GM23248 (cell line): Measurements from ENCODE around the gene MIAT. TPM values are rescaled to one million over a fixed set of nuclear protein-coding genes. Genes with fewer than 3 reads are reported as not detected.

Source experiments
- DNase-seq: peaks from one replicate; pipeline ENCODE4 v3.0.0-alpha.2; 2015
- H2AFZ ChIP-seq: fragments of 200-600 bp; sonication (generic); 2 replicates; pipeline ENCODE4 v1.6.1; 2016; ENCODE audit warnings: antibody characterized with exemption
- H3F3A ChIP-seq: fragments of 200-600 bp; sonication (generic); 2 replicates; pipeline ENCODE4 v1.6.1; 2016; ENCODE audit warnings: mild to moderate bottlenecking, antibody characterized with exemption, mixed run types; ENCODE audit not compliant: insufficient read depth
- H3K27ac ChIP-seq: fragments of 200-600 bp; sonication (generic); 2 replicates; pipeline ENCODE4 v1.5.1; 2016; ENCODE audit warnings: mild to moderate bottlenecking
- H3K27me3 ChIP-seq: fragments of 200-600 bp; sonication (generic); replicated peaks from 2 replicates; pipeline ENCODE4 v1.6.1; 2016; ENCODE audit warnings: mild to moderate bottlenecking; ENCODE audit not compliant: insufficient read depth
- H3K36me3 ChIP-seq: fragments of 200-600 bp; sonication (generic); 2 replicates; pipeline ENCODE4 v1.6.1; 2016; ENCODE audit warnings: low read depth, mild to moderate bottlenecking
- H3K4me1 ChIP-seq: fragments of 200-600 bp; sonication (generic); 2 replicates; pipeline ENCODE4 v1.6.1; 2016; ENCODE audit warnings: mild to moderate bottlenecking; ENCODE audit not compliant: insufficient read depth
- H3K4me2 ChIP-seq: fragments of 200-600 bp; sonication (generic); one replicate; pipeline ENCODE4 v1.6.1; 2016; ENCODE audit warnings: mild to moderate bottlenecking; ENCODE audit not compliant: unreplicated experiment
- H3K4me3 ChIP-seq: fragments of 200-600 bp; sonication (generic); 2 replicates; pipeline ENCODE4 v1.5.1; 2016; ENCODE audit warnings: mild to moderate bottlenecking
- H3K79me2 ChIP-seq: fragments of 200-600 bp; sonication (generic); 2 replicates; pipeline ENCODE4 v1.6.1; 2016; ENCODE audit warnings: mild to moderate bottlenecking; ENCODE audit not compliant: insufficient read depth
- H3K9ac ChIP-seq: fragments of 200-600 bp; sonication (generic); 2 replicates; pipeline ENCODE4 v1.6.1; 2016; ENCODE audit warnings: mild to moderate bottlenecking
- H3K9me2 ChIP-seq: fragments of 200-600 bp; sonication (generic); 2 replicates; pipeline ENCODE4 v1.6.1; 2016; ENCODE audit warnings: mixed run types, mild to moderate bottlenecking, moderate library complexity; ENCODE audit not compliant: insufficient read depth
- H3K9me3 ChIP-seq: fragments of 200-600 bp; sonication (generic); one replicate; pipeline ENCODE4 v1.6.1; 2017; ENCODE audit warnings: low read depth
- H4K20me1 ChIP-seq: fragments of 200-600 bp; sonication (generic); 2 replicates; pipeline ENCODE4 v1.6.0; 2016; ENCODE audit not compliant: insufficient read depth
- EZH2 ChIP-seq: fragments of 200-600 bp; sonication (generic); IDR thresholded peaks from 2 replicates; pipeline ENCODE4 v1.6.1; 2018; ENCODE audit warnings: antibody characterized with exemption, mild to moderate bottlenecking; ENCODE audit not compliant: insufficient read depth, poor library complexity, severe bottlenecking
- EZH2phosphoT487 ChIP-seq: fragments of 200-600 bp; sonication (generic); IDR thresholded peaks from 2 replicates; pipeline ENCODE4 v1.6.1; 2018; ENCODE audit warnings: antibody characterized with exemption, moderate library complexity, mild to moderate bottlenecking, low read depth; ENCODE audit not compliant: insufficient read depth
- WGBS, 2 experiments: methylation state at CpG; one replicate each; pipeline ENCODE4 v1.1.6; 2015 to 2017; ENCODE audit warnings: low lambda C conversion rate in 2 of 2, low coverage in 1 of 2; ENCODE audit errors: missing lambda C conversion rate in 2 of 2; 5-methylcytosine and 5-hydroxymethylcytosine counted together
- in situ Hi-C: fragments of 300-500 bp; cut with MboI; formaldehyde crosslinking; loops from 2 replicates; pipeline ENCODE4 v1.15.0; 2020
- polyA plus RNA-seq: library from polyadenylated mRNA; unstranded; fragments of >200 nt; fragmentation: Nextera tagmentation; extraction: Ambion mirVana; gene quantifications from 2 replicates; pipeline ENCODE4 v1.2.1, GENCODE V29; 2016
- total RNA-seq: library from RNA; depleted of rRNA; stranded (reverse); fragments of >200 nt; shearing (Covaris generic); gene quantifications from 2 replicates; pipeline ENCODE4 v1.2.3, GENCODE V29; 2014

The MIAT gene
- total and polyA plus RNA-seq, 2 experiments from 2014 or later: 0.23 to 0.43 TPM

DNA sequence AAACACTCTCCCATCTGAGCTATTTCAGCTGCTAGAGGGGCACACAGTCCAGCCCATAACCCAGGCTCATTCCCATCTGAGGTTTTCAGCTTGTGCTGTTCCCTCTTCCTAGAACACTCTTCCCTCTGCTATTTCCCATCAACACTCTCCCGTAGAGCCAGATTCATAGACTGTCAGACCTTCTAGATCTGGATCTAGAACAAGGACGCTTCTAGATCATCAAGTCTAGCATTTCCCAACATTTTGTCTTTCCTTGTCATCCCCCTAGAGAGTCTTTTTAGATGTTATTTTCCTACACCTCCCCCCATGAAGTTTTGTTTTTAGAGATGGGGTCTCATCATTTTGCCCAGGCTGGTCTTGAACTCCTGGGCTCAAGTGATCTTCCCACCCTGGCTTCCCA lies 22.3 kb upstream of the MIAT start:
- Histone ChIP-seq H3F3A (no peaks in the 10 kb centered on the region), H3K27me3 (peaks cover 5% of the 10 kb centered on the region; the same call in 1 of the 2 replicates), H2AFZ (no peak overlapping the region), H3K36me3 (no peaks in the 10 kb centered on the region), H3K9me2 (no peaks in the 10 kb centered on the region), H3K4me1 (no peaks in the 10 kb centered on the region), H3K9ac (no peak overlapping the region), H3K27ac (no peak overlapping the region), H3K4me2 (no peak overlapping the region), H3K79me2 (no peaks in the 10 kb centered on the region), H3K9me3 (no peaks in the 10 kb centered on the region), H4K20me1 (no peaks in the 10 kb centered on the region), H3K4me3 (no peak overlapping the region)
- no peak for DNase-seq
- TF ChIP-seq EZH2 (no peak), EZH2phosphoT487 (no peak)
- in situ Hi-C loops: loop anchor here (10.0 kb wide), 1 partner anchor 120 kb away; the partner anchor contains the start of gene TFIP11
- 31 to 46% methylated on average over 2 of the region's 2 CpGs for WGBS, 2 experiments

GRCh38 chr22:26636296-26636695 lies 21.1 kb upstream of the MIAT start:
- 0 to 10% methylated on average over 1 of the region's 1 CpG for WGBS, 2 experiments
- no peak overlapping the region for H2AFZ ChIP-seq
- H3K9me2 ChIP-seq: no peaks in the 10 kb centered on the region
- H3K27me3 ChIP-seq: peaks cover 5% of the 10 kb centered on the region; the same call in 1 of the 2 replicates
- no peak for DNase-seq
- H3K79me2 ChIP-seq: no peaks in the 10 kb centered on the region
- H3K4me1 ChIP-seq: no peaks in the 10 kb centered on the region
- no peaks in the 10 kb centered on the region for H3K36me3 ChIP-seq
- in situ Hi-C loops: loop anchor here (10.0 kb wide), 1 partner anchor 121 kb away; the partner anchor contains the start of gene TFIP11
- H3K4me3 ChIP-seq: no peak overlapping the region
- H4K20me1 ChIP-seq: no peaks in the 10 kb centered on the region
- no peaks in the 10 kb centered on the region for H3F3A ChIP-seq
- H3K9ac ChIP-seq: no peak overlapping the region
- H3K4me2 ChIP-seq: no peak overlapping the region
- H3K27ac ChIP-seq: no peak overlapping the region
- H3K9me3 ChIP-seq: no peaks in the 10 kb centered on the region
- TF ChIP-seq EZH2: no peak
- TF ChIP-seq EZH2phosphoT487: no peak

GRCh38 chr22:26642465-26643417 lies 14.6 kb upstream of the MIAT start:
- H3K36me3 ChIP-seq: no peaks in the 10 kb centered on the region
- H3K9me3 ChIP-seq: no peaks in the 10 kb centered on the region
- no peak overlapping the region for H3K9ac ChIP-seq
- H3K27ac ChIP-seq: no peak overlapping the region
- 0 out of 2 replicates have a peak, but pooled peaks cover 5% of the 10 kb centered on the region for H3F3A ChIP-seq
- no peaks in the 10 kb centered on the region for H3K79me2 ChIP-seq
- 52 to 70% methylated on average over 5 to 8 of the region's 8 CpGs for WGBS, 2 experiments
- no peak for TF ChIP-seq EZH2
- TF ChIP-seq EZH2phosphoT487: no peak
- H3K4me1 ChIP-seq: peaks cover 11% of the 10 kb centered on the region
- in situ Hi-C loops: no loop called here
- DNase-seq: no peak
- H2AFZ ChIP-seq: no peak overlapping the region
- H3K9me2 ChIP-seq: no peaks in the 10 kb centered on the region
- H3K4me2 ChIP-seq: no peak overlapping the region
- peaks cover 8% of the 10 kb centered on the region for H3K27me3 ChIP-seq
- no peaks in the 10 kb centered on the region for H4K20me1 ChIP-seq
- no peak overlapping the region for H3K4me3 ChIP-seq

DNA sequence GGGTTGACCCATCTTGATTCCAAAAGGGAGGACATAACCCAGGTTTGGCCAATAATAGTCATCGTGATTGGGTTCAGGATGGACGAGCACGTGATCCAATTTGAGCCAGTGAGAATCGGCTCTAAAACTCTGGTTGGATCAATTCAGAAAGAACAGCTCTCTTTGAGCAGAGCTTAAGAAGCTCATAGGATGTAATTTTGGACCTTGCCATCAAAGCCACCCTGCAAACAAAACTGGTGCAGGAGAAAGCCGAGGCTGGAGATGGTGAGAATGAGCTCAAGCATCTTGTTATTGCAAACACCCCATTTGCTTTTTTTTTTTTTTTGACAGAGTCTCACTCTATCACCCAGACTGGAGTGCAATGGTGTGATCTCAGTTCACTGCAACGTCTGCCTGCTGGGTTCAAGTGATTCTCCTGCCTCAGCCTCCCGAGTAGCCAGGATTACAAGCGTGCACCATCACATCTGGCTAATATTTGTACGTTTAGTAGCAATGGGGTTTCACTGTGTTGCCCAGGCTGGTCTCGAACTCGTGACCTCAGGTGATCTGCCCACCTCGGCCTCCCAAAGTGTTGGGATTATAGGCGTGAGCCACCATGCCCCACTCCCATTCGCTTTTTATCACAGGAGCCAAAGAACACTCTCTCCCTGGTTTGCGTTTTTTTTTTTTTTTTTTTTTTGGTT lies 13.8 kb upstream of the MIAT start:
- WGBS, 2 experiments: 81 to 82% methylated on average over 15 of the region's 15 CpGs
- H4K20me1 ChIP-seq: no peaks in the 10 kb centered on the region
- H3F3A ChIP-seq: 0 out of 2 replicates have a peak, but pooled peaks cover 5% of the 10 kb centered on the region
- H3K4me2 ChIP-seq: no peak overlapping the region
- no peaks in the 10 kb centered on the region for H3K79me2 ChIP-seq
- no peak overlapping the region for H3K9ac ChIP-seq
- H3K9me3 ChIP-seq: no peaks in the 10 kb centered on the region
- no peaks in the 10 kb centered on the region for H3K9me2 ChIP-seq
- in situ Hi-C loops: no loop called here
- TF ChIP-seq EZH2 (no peak), EZH2phosphoT487 (no peak)
- H3K4me3 ChIP-seq: no peak overlapping the region
- H3K36me3 ChIP-seq: no peaks in the 10 kb centered on the region
- peaks cover 11% of the 10 kb centered on the region for H3K4me1 ChIP-seq
- no peak for DNase-seq
- H2AFZ ChIP-seq: no peak overlapping the region
- H3K27me3 ChIP-seq: peaks cover 14% of the 10 kb centered on the region
- no peak overlapping the region for H3K27ac ChIP-seq
